Tibial nerve (tissue), 4 donors: Measurements from ENCODE around the gene EPB41L1. TPM values are rescaled to one million over a fixed set of nuclear protein-coding genes. Genes with fewer than 3 reads are reported as not detected.

Experiments used
- DNase-seq, 2 donors: peaks; one replicate each; pipeline ENCODE4 v3.0.0-alpha.2; 2019; ENCODE audit warnings: low spot score in 2 of 2
- H3K27ac ChIP-seq, 4 donors: fragments of 200-600 bp; sonication (generic) in 3 of 4; one replicate each; pipeline ENCODE4 v1.5.1; 2017 to 2019; ENCODE audit warnings: mild to moderate bottlenecking in 1 of 4
- H3K27me3 ChIP-seq, 2 donors: fragments of 200-600 bp; sonication (generic) in 1 of 2; one replicate each; pipeline versions ENCODE4 v1.5.1 to v1.6.0; 2017 to 2019
- H3K36me3 ChIP-seq, 3 donors: fragments of 200-600 bp; sonication (generic); one replicate each; pipeline ENCODE4 v1.5.1; 2018 to 2019
- H3K4me1 ChIP-seq, 4 donors: fragments of 200-600 bp; sonication (generic) in 3 of 4; one replicate each; pipeline ENCODE4 v1.5.1; 2017 to 2019
- H3K4me3 ChIP-seq, 4 donors: fragments of 200-600 bp; sonication (generic) in 3 of 4; one replicate each; pipeline ENCODE4 v1.5.1; 2017 to 2019; ENCODE audit warnings: mild to moderate bottlenecking in 1 of 4, moderate library complexity in 1 of 4
- H3K9me3 ChIP-seq, 4 donors: fragments of 200-600 bp; sonication (generic) in 3 of 4; one replicate each; pipeline ENCODE4 v1.5.1; 2017 to 2019
- EP300 ChIP-seq, 2 donors: sonication (generic); formaldehyde crosslinking; IDR thresholded peaks; one replicate each; pipeline ENCODE4 v1.6.1; 2017; ENCODE audit warnings: antibody characterized with exemption in 2 of 2, mild to moderate bottlenecking in 1 of 2
- POLR2A ChIP-seq, 2 donors: fragments of 450-650 bp; IDR thresholded peaks; one replicate each; pipeline ENCODE4 v1.6.1; 2017; ENCODE audit warnings: antibody characterized with exemption in 2 of 2, mild to moderate bottlenecking in 2 of 2, moderate library complexity in 2 of 2
- WGBS, 2 donors: methylation state at CpG; one replicate each; pipeline ENCODE4 v1.1.5; 2018; 5-methylcytosine and 5-hydroxymethylcytosine counted together
- total RNA-seq, 4 donors: library from RNA; depleted of rRNA; stranded (reverse); fragments of >200 nt; gene quantifications; one replicate each; pipeline ENCODE4 v1.1.0, GENCODE V29; 2016
- TF ChIP-seq, protein P1 (sequence below), 5 experiments: fragments of 200-600 bp in 3 of 5; fragments of 450-650 bp in 2 of 5; sonication (generic) in 3 of 5; IDR thresholded peaks; one replicate each; pipeline ENCODE4 v1.5.1; 2016 to 2019; ENCODE audit warnings: antibody characterized with exemption in 5 of 5, mild to moderate bottlenecking in 3 of 5, moderate library complexity in 2 of 5

The EPB41L1 gene
- total RNA-seq, 4 donors from 2014 or later, result 19.9 to 55.3 (median 30.8) TPM

DNA sequence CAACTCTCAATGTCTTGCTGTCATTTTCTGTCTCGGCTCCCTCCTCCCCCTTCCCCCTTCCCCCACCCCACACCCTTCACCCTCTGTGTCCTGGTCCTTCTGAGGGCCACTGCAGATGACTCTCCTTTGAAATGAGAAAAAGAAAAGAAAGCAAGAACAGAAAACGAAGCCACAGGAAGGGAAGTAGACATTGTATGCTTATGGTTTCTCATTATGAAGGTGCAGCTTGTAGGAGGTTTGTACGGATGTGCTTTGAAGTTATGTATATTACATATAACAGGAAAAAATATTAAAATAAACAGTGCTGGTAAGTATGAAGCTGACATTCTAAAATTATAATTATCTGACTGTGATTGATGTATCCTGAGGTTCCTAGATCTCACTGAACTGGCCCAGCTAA is 75.5 kb downstream of the EPB41L1 start:
- H3K4me1 ChIP-seq, result no peaks in the 10 kb centered on the region
- TF ChIP-seq EP300 (IDR thresholded peaks at IDR 0.05) (no peak), POLR2A (IDR thresholded peaks at IDR 0.05) (no peak)
- TF ChIP-seq, protein P1, sequence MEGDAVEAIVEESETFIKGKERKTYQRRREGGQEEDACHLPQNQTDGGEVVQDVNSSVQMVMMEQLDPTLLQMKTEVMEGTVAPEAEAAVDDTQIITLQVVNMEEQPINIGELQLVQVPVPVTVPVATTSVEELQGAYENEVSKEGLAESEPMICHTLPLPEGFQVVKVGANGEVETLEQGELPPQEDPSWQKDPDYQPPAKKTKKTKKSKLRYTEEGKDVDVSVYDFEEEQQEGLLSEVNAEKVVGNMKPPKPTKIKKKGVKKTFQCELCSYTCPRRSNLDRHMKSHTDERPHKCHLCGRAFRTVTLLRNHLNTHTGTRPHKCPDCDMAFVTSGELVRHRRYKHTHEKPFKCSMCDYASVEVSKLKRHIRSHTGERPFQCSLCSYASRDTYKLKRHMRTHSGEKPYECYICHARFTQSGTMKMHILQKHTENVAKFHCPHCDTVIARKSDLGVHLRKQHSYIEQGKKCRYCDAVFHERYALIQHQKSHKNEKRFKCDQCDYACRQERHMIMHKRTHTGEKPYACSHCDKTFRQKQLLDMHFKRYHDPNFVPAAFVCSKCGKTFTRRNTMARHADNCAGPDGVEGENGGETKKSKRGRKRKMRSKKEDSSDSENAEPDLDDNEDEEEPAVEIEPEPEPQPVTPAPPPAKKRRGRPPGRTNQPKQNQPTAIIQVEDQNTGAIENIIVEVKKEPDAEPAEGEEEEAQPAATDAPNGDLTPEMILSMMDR (IDR thresholded peaks at IDR 0.05), result no peak
- H3K27ac ChIP-seq, result no peak overlapping the region
- no peaks in the 10 kb centered on the region for H3K27me3 ChIP-seq
- 55 to 69% methylated on average over 3 of the region's 3 CpGs for WGBS, 2 donors
- no peak overlapping the region for H3K4me3 ChIP-seq
- DNase-seq, result no peak
- H3K9me3 ChIP-seq, result no peaks in the 10 kb centered on the region
- peaks cover 0 to 55% (median 0%) of the 10 kb centered on the region in 3 donors for H3K36me3 ChIP-seq

DNA sequence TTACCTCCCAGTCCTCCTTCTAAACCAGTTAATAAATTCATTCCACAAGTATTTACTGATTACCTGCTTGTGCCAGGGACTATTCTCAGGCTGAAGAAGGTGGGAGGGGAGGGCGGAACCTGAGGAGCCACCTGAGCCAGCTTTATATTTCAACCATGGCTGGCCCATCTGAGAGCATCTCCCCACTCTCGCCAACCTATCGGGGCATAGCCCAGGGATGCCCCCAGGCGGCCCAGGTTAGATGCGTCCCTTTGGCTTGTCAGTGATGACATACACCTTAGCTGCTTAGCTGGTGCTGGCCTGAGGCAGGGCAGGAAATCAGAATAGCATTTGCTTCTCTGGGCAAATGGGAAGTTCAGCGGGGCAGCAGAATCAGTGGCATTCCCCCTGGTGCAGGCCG is 76.8 kb downstream of the EPB41L1 start:
- Histone ChIP-seq H3K4me1 (peaks cover 0 to 11% (median 5%) of the 10 kb centered on the region in 4 donors), H3K27ac (no peak overlapping the region), H3K36me3 (peaks cover 0 to 42% (median 0%) of the 10 kb centered on the region in 3 donors), H3K27me3 (no peaks in the 10 kb centered on the region), H3K4me3 (no peak overlapping the region), H3K9me3 (no peaks in the 10 kb centered on the region)
- TF ChIP-seq POLR2A (IDR thresholded peaks at IDR 0.05) (no peak), EP300 (IDR thresholded peaks at IDR 0.05) (no peak)
- TF ChIP-seq, protein P1 (IDR thresholded peaks at IDR 0.05), result no peak
- 78 to 89% methylated on average over 7 of the region's 7 CpGs for WGBS, 2 donors
- DNase-seq, result no peak

DNA sequence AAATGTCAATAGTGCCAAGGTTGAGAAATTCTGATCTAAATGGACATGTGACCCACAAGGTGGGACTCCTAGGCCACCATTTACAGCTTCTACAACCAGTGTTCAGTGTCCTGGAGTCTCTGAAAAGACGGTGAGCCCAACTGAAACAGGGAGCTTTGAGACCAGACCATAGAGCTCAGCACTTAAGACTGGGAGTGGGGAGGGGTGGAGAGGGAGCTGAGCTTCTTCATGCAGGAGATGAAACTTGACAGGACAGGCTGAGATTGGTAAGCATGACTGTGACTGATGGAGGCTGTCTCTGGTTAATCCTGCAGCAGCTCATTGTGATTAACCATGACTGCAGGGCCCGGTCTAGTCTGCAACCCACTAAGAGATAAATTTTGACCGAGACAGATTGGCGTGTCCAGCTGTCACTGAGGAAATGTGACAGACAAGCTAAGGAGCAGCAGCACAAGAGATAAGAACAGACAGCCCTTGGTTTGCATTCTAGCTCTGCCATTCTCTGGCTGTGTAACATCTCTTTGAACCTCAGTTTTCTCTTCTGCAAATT is 80.3 kb downstream of the EPB41L1 start:
- H3K4me3 ChIP-seq, result no peak overlapping the region
- WGBS, 2 donors, result 85 to 87% methylated on average over 4 of the region's 4 CpGs
- TF ChIP-seq, protein P1 (IDR thresholded peaks at IDR 0.05), result no peak
- no peak for TF ChIP-seq EP300 (IDR thresholded peaks at IDR 0.05)
- TF ChIP-seq POLR2A (IDR thresholded peaks at IDR 0.05), result no peak

DNA sequence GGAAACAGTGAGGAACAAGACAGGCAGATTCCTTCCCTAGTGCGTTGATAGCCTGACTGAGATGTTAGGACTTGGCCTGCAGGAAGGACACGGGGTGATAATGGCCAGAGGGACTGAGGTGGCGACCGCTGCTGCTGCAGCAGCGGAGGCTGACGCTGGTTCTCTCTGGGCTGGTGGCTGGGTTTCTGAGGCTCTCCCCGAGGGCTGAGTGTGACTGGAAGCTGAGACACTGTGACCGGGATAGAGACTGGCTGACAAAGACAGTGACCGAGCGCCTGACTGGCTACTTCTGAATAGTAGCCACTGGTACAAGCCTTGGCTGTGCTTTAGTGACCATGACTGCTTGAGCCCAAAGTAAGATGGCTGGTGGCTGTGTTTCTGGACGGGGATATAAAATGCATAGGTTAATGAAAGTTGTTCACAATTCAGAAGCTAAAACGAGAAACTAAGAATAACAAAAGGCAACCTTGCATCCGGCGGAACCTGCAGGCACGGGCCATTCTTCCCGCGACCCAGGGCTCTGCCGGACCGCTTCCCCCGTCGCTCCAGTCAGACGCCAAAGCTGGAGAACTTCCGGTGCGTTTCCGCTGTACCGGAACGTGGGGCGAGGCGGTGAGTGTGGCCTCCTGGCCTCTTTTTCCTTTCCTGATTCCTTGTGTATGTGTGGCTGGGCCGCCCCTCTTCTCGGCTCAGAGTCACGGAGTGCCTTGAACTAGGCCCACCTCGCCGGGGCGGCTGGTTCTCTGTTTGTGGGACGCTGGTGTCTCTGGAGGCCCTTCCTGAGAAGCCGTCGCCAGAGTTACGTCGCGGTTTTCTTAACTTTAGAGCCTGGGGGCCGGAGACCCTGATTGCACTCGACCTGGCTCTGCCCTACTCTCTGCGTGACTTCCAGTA is 81.6 kb downstream of the EPB41L1 start, which contains the start of gene AAR2:
Gene AAR2, plus strand, starts transcription at position 587 of the 894 bp plus-strand sequence. CDS start 3,391 bp downstream, outside the sequence.
- Histone ChIP-seq H3K4me1 (peaks cover 0 to 54% (median 20%) of the 10 kb centered on the region in 4 donors), H3K27ac (peak within 1 kb of the TSS; percentile 68 to 92 (median 78)), H3K36me3 (peaks cover 0 to 19% (median 3%) of the 10 kb centered on the region in 3 donors), H3K4me3 (peak within 1 kb of the TSS; percentile 67 to 96 (median 82)), H3K27me3 (no peaks in the 10 kb centered on the region), H3K9me3 (no peaks in the 10 kb centered on the region)
- WGBS, 2 donors, result 11 to 12% methylated on average over 44 of the region's 44 CpGs
- peak; percentile 28 to 47 for DNase-seq
- TF ChIP-seq, protein P1 (IDR thresholded peaks at IDR 0.05), result peak in 1 of 5 experiments; percentile 24
- peak; percentile 42 to 86 for TF ChIP-seq EP300 (IDR thresholded peaks at IDR 0.05)
- TF ChIP-seq POLR2A (IDR thresholded peaks at IDR 0.05), result no peak

More for the DNA sequence above, 80.3 kb downstream of the EPB41L1 start:
- no peak for DNase-seq
- Histone ChIP-seq H3K27ac (no peak overlapping the region), H3K27me3 (no peaks in the 10 kb centered on the region), H3K36me3 (peaks cover 0 to 16% (median 0%) of the 10 kb centered on the region in 3 donors), H3K9me3 (no peaks in the 10 kb centered on the region), H3K4me1 (peaks cover 0 to 42% (median 20%) of the 10 kb centered on the region in 4 donors)

DNA sequence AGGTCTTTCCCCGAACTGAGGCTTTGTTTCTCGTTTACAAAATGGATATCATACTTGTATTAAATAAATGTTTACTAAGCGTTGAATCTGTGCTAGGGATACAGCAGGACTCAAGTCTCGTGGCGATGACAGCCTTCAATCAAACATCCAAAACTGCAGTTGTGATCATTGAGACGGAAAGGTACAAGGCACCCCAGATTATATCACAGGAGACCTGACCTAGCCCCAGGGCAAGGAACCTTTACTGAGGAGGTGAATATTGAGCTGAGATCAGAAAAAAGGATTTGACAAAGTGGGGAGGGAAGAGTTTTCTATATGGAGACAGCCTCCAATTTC is 82.2 kb downstream of the EPB41L1 start:
- Histone ChIP-seq H3K4me1 (peaks cover 0 to 54% (median 20%) of the 10 kb centered on the region in 4 donors), H3K9me3 (no peaks in the 10 kb centered on the region), H3K36me3 (peaks cover 0 to 25% (median 3%) of the 10 kb centered on the region in 3 donors), H3K4me3 (peak overlapping the region; percentile 67 to 96 (median 82)), H3K27me3 (no peaks in the 10 kb centered on the region), H3K27ac (peak overlapping the region; percentile 68 to 92 (median 78))
- TF ChIP-seq EP300 (IDR thresholded peaks at IDR 0.05) (no peak), POLR2A (IDR thresholded peaks at IDR 0.05) (no peak)
- TF ChIP-seq, protein P1 (IDR thresholded peaks at IDR 0.05), result no peak
- WGBS, 2 donors, result 0% methylated on average over 6 of the region's 6 CpGs
- no peak for DNase-seq
